Stimulated activated CD8-positive, alpha-beta memory T cell treated with anti-CD3 and anti-CD28 coated beads, Interleukin-12 subunit alpha, Interleukin-12 subunit beta, amount 100 ng/mL, for 1 hour (primary cell): ENCODE data around the gene KLC3.

Experiments used
- DNase-seq: peaks from one replicate; pipeline ENCODE4 v3.0.0-alpha.2; 2020; ENCODE audit warnings: low read depth

The KLC3 gene

DNA sequence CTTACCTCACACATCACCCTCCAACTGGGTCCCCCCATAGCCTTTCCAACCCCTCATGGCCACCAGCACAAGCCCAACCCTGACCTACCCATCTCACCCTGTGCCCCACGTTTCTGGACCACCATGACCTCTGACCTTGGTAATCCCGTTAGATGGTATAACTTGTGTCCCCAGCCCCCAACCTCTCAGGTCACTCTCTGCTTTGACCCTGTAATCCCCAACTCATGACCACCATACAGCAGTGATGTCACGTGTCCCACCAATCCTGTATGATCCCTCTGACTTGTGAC lies 8.5 kb downstream of the KLC3 start:
- no peak for DNase-seq

DNA sequence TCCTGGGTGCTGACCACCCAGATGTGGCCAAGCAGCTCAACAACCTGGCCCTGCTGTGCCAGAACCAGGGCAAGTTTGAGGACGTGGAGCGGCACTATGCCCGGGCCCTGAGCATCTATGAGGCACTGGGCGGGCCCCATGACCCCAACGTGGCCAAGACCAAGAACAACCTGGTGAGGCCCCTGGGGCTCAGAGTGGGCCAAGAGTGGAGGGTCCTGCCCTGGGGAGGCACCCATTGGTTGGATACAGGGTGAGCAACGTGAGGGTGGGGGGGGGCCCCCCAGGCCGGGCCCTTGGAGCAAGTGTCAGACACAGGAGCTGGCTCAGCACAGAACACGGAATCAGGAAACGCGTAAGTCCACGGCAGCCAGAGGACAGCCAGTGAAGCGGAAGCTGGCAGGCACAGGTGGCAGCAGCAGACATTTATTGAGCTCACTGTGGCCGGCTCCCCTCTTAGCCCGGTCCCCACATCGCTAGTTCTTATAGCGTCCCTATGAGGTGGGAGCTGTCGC lies 8.9 kb downstream of the KLC3 start:
- no peak for DNase-seq

DNA sequence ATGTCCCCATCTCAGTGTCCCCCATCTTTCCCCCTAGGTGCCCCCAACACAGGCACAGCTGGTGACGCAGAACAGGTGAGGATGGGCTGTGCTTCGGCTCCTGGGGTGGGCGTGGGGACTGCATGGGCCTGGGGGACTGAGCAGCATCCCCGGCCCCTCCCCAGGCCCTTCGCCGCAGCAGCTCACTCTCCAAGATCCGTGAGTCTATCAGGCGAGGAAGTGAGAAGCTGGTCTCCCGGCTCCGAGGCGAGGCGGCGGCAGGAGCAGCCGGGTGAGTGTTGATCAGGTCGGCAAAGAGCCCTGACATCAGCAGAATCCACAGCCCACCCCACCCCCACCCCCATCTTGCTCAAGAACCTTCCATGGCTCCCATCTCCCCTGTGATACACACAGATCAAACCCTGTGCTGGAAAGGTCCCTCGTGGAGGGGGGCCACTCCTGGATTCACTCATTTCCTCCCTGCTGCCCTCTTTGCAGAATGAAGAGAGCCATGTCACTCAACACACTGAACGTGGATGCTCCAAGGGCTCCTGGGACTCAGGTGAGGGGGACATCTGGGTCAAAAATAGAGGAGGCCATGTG lies 10.0 kb downstream of the KLC3 start:
- DNase-seq, result no peak

DNA sequence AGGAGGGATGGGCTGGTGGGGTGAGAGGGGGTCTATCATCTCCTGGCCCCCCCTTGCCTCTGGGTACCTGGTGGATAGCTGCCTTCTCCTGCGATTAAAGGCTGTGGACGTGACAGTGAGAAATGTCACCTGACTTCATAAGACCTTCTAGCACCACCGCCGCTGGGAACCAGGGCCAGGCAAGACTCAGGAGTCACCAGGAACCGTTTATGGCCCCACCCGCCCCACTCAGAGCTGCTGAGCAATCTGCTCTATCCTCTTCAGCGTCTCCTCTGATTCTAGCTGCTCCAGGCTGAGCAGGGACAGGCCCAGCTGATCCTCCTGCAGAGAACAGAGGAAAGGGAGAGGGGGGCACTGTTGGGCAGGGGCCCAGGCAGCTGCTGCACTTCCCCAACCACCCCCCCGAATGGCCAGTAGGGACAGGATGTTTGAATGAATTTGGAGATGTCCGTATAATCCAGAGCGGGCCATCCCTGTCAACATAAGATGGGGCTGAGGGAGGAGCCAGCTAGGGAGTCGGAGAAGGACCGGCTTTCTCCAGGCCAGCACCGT lies 10.9 kb downstream of the KLC3 start:
- no peak for DNase-seq

DNA sequence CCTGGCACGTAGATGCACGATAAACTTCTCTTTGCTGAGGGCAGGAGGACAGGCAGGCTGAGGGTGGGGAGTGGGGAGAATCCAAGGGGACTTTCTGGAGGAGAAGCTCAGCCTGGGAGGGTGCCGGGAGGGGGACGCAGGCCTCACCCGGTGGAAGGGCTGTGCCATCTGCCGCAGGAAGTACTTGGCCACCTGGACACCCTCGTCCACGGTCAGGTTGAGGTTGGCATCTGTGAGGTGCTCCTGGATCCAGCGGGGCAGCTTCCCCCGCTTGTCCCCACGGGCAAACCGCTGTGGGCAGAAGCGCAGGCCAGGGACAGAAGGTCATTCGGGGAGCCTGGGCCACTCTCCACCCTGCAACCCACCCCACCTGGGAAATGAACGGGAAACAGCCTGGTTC lies 11.5 kb downstream of the KLC3 start:
- no peak for DNase-seq

DNA sequence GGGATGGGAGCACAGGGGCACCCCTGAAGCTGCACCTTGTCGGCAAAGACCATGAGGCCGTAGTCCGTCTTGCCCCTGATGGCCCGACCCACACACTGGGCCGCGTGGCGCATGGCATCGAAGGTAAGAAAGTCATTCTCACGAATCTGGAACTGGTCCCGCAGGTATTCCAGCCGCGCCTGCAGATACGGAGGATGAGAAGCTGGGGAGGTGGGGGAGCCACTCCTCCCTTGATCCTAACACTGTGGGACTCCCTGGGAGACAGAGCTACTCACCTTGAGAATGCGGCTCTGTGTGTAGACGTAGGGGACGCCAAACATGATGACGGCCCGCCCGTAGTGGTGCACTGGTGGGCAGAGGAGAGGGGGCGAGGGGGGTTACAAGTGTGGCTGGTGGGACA lies 11.9 kb downstream of the KLC3 start:
- no peak for DNase-seq

DNA sequence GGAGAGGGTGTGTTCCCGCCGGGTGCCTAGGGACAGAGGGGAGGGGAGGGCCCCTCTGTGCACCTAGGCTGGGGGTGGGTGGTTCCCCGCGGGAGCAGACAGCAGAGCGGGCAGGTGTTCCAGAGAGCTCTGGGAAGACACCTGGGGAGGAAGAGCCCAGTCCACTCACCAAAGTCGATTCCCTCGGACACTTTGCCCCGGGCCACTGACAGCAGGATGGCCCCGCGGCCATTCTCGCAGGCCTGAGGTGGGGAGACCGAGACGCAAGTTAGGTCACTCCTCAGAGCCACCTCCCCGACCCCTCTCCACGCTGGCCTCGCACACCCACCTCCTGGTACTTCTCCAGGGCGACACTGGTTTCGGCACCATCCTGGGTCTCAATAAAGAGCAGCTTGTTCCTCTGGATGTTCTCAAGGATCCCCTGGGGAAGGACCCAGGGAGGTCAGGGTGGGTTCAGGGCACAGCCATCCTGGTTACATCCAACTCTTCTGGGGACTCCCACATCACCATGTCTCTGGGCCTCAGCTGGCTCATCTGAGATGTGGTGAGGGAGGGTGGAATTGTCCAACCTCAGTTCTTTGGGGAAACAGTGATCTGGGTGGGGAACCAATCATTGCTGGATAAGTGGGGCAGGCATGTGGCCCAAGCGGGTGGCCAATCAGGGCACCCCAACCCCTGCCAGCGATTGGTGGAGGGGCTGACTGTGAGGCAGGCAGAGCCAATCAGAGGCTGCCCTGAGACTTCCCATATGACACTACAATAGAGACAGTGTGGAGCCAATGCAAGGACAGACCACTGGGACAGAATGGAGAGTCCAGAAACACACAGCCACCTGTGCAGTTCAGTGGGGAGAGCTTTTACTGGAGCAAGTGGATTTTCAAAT lies 12.6 kb downstream of the KLC3 start:
- no peak for DNase-seq

DNA sequence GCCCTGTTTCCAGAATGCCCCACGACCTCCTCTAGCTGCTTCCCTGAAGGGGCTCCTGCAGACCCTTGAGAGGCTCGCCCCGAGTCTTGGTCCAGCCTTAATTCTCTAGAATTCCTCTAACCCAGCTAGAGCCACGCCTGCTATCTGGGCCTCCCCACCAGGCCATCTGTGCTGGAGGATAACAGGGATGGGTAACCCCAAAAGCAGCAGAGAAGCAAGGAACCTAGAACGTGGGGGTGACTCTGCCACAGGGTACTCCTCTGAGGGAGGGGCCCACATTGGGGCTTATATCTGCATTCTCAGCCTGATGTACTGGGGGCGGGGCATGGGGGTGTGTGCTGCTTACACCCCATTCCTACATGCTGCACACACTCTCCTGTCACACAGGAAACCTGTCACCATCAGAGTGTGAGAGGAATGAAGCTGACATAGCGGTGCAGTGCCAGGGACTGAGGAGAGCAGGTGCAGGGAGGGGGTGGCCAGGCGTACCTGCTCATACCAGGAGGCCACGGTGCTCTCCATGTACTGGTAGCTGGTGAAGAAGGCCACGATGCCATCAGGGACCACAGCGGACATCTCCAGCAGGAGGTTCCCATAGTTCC lies 13.8 kb downstream of the KLC3 start:
- DNase-seq, result no peak

DNA sequence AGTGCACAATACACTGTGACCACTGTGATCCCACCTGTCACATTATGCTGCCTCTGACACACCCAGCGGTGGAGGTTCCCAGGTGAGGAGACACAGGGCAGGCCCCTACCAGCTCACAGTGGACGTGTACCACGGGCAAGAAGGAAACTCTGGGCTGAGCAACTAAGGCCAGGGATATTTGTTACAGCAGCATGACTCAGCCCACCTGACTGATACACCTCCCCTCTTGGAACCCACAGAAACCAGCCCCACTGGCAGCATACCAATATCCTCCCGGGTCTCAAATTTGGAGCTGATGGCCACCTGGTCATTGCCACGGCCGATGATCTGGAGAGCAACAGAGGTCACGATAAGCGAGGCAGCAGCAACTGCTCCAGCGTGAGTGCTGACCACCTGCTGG lies 14.9 kb downstream of the KLC3 start:
- no peak for DNase-seq

DNA sequence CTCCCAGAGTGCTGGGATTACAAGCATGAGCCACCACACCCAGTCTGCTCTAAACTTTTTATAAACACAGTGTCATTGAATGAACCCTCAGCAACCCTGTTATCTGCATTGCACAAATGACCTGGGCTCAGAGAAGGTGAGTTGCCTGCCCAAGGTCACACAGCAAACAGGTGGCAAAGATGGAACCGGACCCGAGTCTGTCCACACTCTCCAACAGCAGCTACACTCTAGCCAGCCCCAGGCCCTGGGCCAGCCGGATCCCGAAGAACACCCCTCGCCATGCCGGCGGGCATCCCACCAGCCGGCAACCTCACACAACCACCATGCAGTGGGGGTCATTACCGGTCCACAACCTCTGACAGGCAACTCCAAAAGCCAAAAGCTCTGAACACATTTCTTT lies 15.4 kb downstream of the KLC3 start:
- no peak for DNase-seq

DNA sequence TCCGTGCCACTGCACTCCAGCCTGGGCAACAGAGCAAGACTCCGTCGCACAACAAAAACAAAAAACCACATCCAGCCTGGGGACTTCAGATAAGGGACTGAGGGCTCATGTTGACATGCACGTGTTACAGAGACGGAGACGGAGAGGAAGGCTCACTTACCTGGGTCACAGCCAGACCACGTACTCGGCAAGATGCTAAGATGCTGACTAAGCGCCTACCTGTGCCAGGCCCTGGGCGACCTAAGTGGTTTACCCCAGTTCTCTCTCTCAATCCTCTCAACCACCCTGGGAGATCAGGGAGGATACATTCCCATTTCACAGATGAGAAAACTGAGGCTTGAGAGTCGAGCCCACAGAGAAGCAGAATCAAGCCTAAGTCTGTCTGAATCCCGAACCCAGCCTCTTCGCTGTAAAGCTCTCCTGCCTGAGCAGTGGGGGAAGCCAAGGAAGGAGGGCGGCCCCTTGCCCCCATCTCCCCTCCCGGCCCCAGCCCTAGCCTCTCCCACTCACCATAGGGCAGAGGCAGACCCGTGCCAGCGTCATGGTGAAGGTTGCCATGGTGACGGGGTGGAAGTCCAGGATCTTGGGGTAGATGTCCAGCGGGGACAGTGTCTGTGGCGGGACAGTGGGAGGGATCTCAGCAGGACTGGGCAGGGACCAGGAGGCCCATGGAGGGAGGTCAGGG lies 16.4 kb downstream of the KLC3 start:
- DNase-seq, result no peak

DNA sequence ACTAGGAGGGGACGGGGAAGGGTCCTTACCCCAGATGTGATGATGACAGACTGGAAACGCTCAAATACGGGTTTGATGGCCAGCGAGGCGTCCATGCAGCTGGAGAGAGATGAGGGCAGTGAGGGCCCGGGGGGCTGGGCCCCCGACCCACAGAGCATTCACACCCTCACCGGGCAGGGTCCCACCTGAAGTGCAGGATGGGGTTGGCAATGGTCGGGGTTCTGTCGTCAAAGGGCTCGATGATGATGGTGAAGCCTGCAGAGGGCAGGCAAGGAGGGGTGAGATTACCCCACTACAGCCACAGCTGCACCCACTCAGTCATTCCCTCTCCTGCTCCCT lies 16.9 kb downstream of the KLC3 start:
- DNase-seq, result no peak

DNA sequence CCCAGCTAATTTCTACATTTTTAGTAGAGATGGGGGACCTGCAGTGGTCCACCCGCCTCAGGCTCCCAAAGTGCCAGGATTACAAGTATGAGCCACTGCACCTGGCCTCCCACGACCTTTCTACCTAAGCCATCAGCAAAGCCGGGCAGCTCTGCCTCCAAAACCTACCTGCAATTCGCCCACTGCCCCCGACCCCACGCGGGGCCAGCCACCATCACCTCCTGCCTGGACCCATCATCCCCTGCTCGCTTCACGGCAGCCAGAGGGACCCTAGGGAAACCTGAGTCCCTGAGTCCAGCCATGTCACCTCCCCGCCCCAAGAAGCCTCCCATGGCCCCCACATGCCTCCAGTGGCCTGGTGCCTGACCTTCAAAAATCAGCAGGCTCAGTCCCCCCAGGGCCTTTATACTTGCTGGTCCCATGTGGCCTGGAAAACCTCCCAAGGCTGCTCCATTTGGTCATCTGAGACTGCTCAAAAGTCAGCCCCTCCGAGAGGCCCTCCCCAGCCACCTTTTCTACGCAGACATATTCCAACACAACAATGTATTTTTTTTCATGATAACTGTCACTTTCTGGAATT lies 17.8 kb downstream of the KLC3 start:
- no peak for DNase-seq

DNA sequence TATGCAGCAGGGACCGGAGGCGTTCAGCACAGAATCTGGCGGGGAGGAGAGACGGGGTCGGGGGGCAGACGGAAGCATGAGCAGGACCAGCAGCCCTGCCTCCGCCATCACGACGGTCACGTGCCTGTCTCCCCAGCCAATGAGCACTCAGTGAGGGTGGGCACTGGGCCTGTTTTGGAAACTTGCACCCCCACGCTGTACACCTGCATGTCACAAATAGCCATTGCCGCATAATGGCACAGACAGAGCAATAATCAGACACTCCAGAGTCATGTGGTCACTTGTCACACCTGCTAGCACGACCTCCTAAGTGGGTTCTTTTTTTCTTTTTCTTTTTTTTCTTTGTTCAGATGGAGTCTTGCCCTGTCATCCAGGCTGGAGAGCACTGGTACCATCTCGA lies 21.1 kb downstream of the KLC3 start:
- DNase-seq, result no peak

DNA sequence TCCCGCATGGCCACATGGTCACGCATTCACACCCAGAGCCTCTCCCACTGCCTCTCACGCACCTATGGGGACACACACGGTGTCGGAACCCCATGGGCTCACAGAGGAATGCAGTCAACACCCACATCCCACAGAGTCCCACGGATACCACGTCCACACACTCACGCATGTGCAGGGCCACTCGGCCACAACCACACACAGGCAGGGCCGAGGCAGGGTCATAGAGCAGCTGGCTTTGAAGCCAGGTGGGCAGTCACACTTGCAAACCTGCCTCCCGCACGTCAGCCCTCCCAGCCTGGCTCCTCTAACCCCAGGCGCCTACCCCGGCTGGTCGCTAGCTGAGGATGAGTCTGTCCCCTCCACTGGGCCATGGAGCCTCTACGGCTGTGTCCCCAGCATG lies 21.7 kb downstream of the KLC3 start:
- DNase-seq, result no peak

DNA sequence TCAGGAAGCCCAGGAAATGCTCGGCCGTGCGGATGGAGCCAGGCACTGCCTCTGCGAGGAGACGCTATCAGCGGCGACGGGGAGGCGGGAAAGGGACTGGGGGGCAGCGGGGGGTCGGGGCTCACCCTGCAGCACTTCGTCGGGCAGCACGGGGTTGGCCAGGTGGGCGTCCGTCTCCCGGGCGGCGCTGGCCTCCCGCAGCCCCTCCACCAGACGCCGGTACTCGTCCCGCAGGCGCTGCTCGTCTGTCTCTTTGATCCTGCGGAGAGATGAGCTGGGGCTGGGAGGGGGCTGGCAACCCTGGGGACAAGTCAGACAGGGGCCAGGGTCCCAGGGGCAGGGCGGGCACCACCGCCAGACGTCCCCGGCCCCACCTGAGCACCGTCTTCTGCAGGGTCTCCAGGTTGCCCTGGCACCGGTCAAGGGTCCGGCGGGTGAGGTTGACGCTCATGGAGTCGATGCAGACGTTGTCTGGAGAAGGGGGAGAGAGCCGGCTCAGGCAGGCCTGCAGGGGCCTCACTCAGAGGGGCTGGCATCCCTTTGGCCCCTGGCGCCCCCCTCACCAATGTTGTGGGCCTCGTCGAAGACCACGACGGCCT lies 23.4 kb downstream of the KLC3 start:
- no peak for DNase-seq

DNA sequence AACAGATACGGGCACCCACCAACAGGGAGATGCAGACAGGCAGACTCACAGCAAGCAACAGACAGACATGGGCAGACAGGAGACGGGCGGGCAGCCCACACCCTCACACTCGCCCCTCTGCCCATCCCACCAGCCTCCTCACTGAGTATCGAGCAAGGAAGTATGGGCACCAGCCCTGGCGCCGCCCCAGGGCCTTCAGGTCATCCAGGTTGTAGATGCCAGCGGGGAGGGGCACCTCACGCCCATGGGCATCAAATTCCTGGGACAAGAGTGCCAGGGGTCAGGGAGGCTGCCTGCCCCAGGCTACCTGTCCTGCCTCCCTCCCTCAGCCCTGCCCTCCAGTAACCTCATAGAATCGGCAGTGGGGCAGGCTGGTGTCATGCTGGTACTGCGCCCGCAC lies 24.1 kb downstream of the KLC3 start:
- no peak for DNase-seq

DNA sequence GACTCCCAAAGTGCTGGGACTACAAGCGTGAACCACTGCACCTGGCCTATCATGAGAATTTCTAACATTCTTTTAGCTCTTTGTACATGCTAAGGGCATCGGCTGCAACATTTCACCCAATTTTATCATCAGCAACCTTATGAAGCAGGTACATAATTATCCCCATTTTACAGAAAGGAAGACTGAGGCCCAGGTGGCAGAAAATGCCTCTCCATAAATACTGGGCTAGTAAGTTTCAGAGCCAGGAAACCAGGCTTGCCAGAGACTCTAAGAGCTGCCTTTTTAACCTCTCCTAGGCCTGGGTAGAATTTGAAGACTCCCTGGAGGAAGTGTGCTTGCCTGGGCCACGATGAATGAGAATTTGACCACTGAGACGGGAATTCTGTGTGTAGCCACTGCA lies 27.6 kb downstream of the KLC3 start:
- DNase-seq, result no peak

DNA sequence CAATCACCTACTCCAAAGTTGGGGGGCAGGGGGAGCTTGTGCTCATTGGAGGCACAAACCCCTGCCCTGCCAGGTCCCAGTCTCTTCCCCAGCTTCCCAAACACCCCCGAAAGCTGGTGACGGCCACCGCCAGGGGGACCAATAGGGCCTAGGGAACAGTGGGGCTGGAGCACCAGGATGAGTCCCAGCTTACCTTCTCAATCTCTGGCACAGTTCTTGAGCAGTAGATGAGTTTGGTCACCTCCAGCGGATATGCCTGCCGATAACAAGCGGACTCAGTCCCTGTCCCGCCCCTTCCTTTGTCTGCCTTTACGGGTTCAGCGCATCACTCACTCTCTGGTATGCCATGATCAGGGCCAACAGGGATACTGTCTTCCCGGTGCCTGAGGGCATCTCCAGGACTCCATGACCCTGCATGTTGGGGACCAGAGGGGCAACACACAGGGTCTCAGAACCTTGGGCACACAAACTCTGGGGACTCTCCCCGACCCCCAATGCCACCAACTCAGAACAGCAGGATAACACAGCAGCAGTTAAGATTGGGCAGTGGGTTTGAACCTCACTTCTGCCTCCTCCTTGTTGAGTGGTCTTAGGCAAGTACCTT lies 28.3 kb downstream of the KLC3 start:
- DNase-seq, result no peak

DNA sequence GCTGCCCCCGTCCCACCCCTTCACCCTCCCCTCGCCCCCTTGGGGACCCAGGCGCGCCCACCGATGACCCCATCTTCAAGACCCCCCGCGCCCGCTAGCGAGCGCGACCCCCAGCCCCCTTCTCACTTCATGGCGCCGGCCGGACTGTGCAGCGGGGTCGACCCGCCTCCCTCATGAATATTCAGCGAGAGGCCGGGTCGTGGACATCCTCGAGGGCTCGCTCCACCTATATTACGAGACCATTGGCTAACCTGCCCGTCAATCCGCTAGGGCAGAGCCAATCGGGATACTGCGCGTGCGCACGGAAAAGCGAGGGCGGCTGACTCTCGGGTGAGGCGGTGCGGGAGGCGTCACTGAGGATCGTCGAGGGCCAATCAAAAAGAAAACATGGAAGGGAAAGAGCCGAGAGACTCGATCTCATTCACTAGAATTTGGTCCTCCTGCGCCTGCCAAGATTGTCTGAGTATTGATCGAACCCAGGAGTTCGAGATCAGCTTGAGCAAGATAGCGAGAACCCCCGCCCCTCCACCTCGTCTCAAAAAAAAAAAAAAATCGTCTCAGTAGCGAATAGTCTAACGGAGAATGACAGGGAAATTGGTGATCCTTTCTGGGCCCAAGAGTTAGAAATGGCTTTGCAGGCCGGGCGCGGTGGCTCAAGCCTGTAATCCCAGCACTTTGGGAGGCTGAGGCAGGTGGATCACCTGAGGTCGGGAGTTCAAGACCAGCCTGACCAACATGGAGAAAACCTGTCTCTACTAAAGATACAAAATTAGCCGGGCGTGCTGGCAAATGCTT lies 30.1 kb downstream of the KLC3 start, which contains the start of gene ERCC2:
ERCC2 (minus strand) TSS at position 164 of the 795 bp plus-strand sequence; CDS start at position 131, 33 bp downstream.
- DNase-seq, result peak; percentile 100
